HepG2 (cell line): ENCODE measurements around the gene CCDC33. TPM values are rescaled to one million over a fixed set of nuclear protein-coding genes. Genes with fewer than 3 reads are reported as not detected.

Source experiments
- ATAC-seq: fragments of 200-7000 bp; cut with Tn5 transposase; 3 replicates; pipeline ENCODE4 v1.9.1; 2020; ENCODE audit warnings: mild to moderate bottlenecking, moderate library complexity
- BruUV-seq: library from RNA; stranded (reverse); fragments of 400-500 nt; replicated peaks from 2 replicates; lab custom pipeline; 2021; lab: Mats Ljungman, UMichigan
- CTCF ChIA-PET: fragments of 300-600 bp; formaldehyde crosslinking; extraction: SDS; loops from one replicate; lab custom pipeline; 2021; ENCODE audit warnings: low total read pairs, inconsistent platforms, low intra/inter-chr PET ratio; lab: Yijun Ruan, JAX
- POLR2A ChIA-PET: fragments of 350-600 bp; sonication (Branson Sonifier 250); formaldehyde crosslinking; loops from one replicate; lab custom pipeline; 2020; ENCODE audit warnings: antibody characterized with exemption, inconsistent platforms; lab: Yijun Ruan, JAX
- DNase-seq: peaks from one replicate; pipeline ENCODE4 v3.0.0-alpha.2; 2015; ENCODE audit warnings: low spot score
- FAIRE-seq: peaks from 3 replicates; lab custom pipeline; 2011; peaks lifted over from hg19 to GRCh38; lab: Jason Lieb, UNC
- H2AFZ ChIP-seq: one replicate; pipeline ENCODE4 v1.6.1; 2011; ENCODE audit warnings: low read length, inconsistent platforms
- H3K27ac ChIP-seq: fragments of 300-600 bp; 3 replicates; pipeline ENCODE4 v1.8.0; 2011; ENCODE audit warnings: mixed run types, mild to moderate bottlenecking, mixed read lengths, low read length, inconsistent platforms; ENCODE audit not compliant: insufficient read depth; ENCODE audit errors: extremely low read length
- H3K27me3 ChIP-seq, 2 experiments: fragments of 200-600 bp in 1 of 2; 2 replicates in 1 of 2; 3 replicates in 1 of 2; pipeline versions ENCODE4 v1.6.0 to v1.8.0; 2011; ENCODE audit warnings: low read length in 2 of 2, mild to moderate bottlenecking in 2 of 2, moderate library complexity in 2 of 2, inconsistent platforms in 1 of 2; ENCODE audit not compliant: insufficient read depth in 2 of 2, control insufficient read depth in 1 of 2
- H3K36me3 ChIP-seq, 2 experiments: fragments of 200-600 bp in 1 of 2; replicated peaks in 1 of 2; 2 replicates in 1 of 2; 3 replicates in 1 of 2; pipeline versions ENCODE4 v1.5.1 to v1.8.0; 2011; ENCODE audit warnings: low read length in 2 of 2, inconsistent platforms in 1 of 2; ENCODE audit not compliant: insufficient read depth in 2 of 2, control insufficient read depth in 1 of 2
- H3K4me1 ChIP-seq: 2 replicates; pipeline ENCODE4 v1.5.1; 2012; ENCODE audit warnings: low read length, inconsistent platforms; ENCODE audit not compliant: insufficient read depth
- H3K4me2 ChIP-seq: 2 replicates; pipeline ENCODE4 v1.6.0; 2011; ENCODE audit warnings: low read depth, low read length, inconsistent platforms
- H3K4me3 ChIP-seq, 3 experiments: fragments of 200-600 bp in 1 of 3; sonication (generic), shearing (Covaris generic) in 1 of 3; replicated peaks in 1 of 3; 2 replicates each; pipeline ENCODE4 v1.5.1; 2011 to 2016; ENCODE audit warnings: low read length in 3 of 3, inconsistent platforms in 2 of 3, low read depth in 2 of 3, mild to moderate bottlenecking in 2 of 3, control low read depth in 1 of 3, mixed read lengths in 1 of 3; ENCODE audit not compliant: insufficient read depth in 1 of 3
- H3K79me2 ChIP-seq: one replicate; pipeline ENCODE4 v1.6.1; 2011; ENCODE audit warnings: low read length, inconsistent platforms; ENCODE audit not compliant: insufficient read depth
- H3K9ac ChIP-seq: 2 replicates; pipeline ENCODE4 v1.6.0; 2011; ENCODE audit warnings: mild to moderate bottlenecking, low read depth, low read length, inconsistent platforms; ENCODE audit not compliant: insufficient read depth
- H3K9me3 ChIP-seq: 2 replicates; pipeline ENCODE4 v1.5.1; 2012; ENCODE audit warnings: mild to moderate bottlenecking, low read length
- H4K20me1 ChIP-seq: 2 replicates; pipeline ENCODE4 v1.6.0; 2011; ENCODE audit warnings: inconsistent platforms, mild to moderate bottlenecking, low read length, moderate library complexity; ENCODE audit not compliant: insufficient read depth
- HNRNPH1 ChIP-seq: fragments of 200-400 bp; formaldehyde crosslinking; optimal IDR thresholded peaks from 2 replicates; pipeline ENCODE3; 2017; ENCODE audit warnings: mild to moderate bottlenecking, low read depth, low read length
- MIER2 ChIP-seq: IDR thresholded peaks from 2 replicates; pipeline ENCODE4 v1.6.1; 2016; ENCODE audit warnings: missing biosample characterization, missing genetic modification reagents
- NBN ChIP-seq: fragments of 450-650 bp; conservative IDR thresholded peaks from 2 replicates; pipeline ENCODE4 v1.6.1; 2017
- SP2 ChIP-seq: sonication (generic); formaldehyde crosslinking; IDR thresholded peaks from 2 replicates; pipeline ENCODE4 v1.5.1; 2020; ENCODE audit warnings: mild to moderate bottlenecking, missing genetic modification reagents
- TOE1 ChIP-seq: sonication (generic); formaldehyde crosslinking; IDR thresholded peaks from 2 replicates; pipeline ENCODE4 v1.4.0; 2020; ENCODE audit warnings: mild to moderate bottlenecking, missing genetic modification reagents
- ZNF17 ChIP-seq: sonication (generic); formaldehyde crosslinking; IDR thresholded peaks from 2 replicates; pipeline ENCODE4 v1.5.0; 2020; ENCODE audit warnings: mild to moderate bottlenecking, missing genetic modification reagents
- ZNF232 ChIP-seq: sonication (generic); formaldehyde crosslinking; IDR thresholded peaks from 2 replicates; pipeline ENCODE4 v1.4.0; 2020; ENCODE audit warnings: missing genetic modification reagents, borderline replicate concordance
- ZNF557 ChIP-seq: sonication (generic); formaldehyde crosslinking; IDR thresholded peaks from 2 replicates; pipeline ENCODE4 v1.4.0; 2020; ENCODE audit warnings: missing genetic modification reagents
- ZNF564 ChIP-seq: sonication (generic); formaldehyde crosslinking; IDR thresholded peaks from 2 replicates; pipeline ENCODE4 v1.8.1; 2023; ENCODE audit warnings: mild to moderate bottlenecking, missing genetic modification reagents
- WGBS: methylation state at CpG from one replicate; pipeline ENCODE4 v1.1.6; 2017; ENCODE audit warnings: low lambda C conversion rate; 5-methylcytosine and 5-hydroxymethylcytosine counted together
- in situ Hi-C: cut with HindIII; loops from 2 replicates; pipeline ENCODE4 v1.10.0; 2017; ENCODE audit warnings: low pct_unique_long_range_greater_than_20kb; ENCODE audit not compliant: extremely low pct_ligation_motif_present
- intact Hi-C: fragments of 100-400 bp; cut with micrococcal nuclease; formaldehyde crosslinking; loops from one replicate; pipeline ENCODE4 v1.10.0; 2022; ENCODE audit not compliant: unreplicated experiment
- polyA plus RNA-seq, 8 experiments: library from polyadenylated mRNA; depleted of rRNA in 3 of 8; stranded (reverse) in 7 of 8; unstranded in 1 of 8; fragments of >200 nt; fragmentation: Illumina TruSeq in 4 of 8; extraction: Trizol in 4 of 8; gene quantifications; 2 replicates each; pipeline versions ENCODE4 v1.2.1 to v1.2.3, GENCODE V29; 2011 to 2016; ENCODE audit warnings: low read depth in 4 of 8, missing spikeins in 1 of 8, mixed read lengths in 1 of 8; ENCODE audit not compliant: insufficient read depth in 1 of 8
- total RNA-seq, 5 experiments: library from RNA; depleted of rRNA; stranded (reverse); fragments of >200 nt; fragmentation: Illumina TruSeq; extraction: Trizol; gene quantifications; 2 replicates each; pipeline ENCODE4 v1.2.3, GENCODE V29; 2016; ENCODE audit warnings: low read depth in 1 of 5
- TF ChIP-seq, protein P1 (sequence below): sonication (generic); formaldehyde crosslinking; IDR thresholded peaks from 2 replicates; pipeline ENCODE4 v1.4.0; 2020; ENCODE audit warnings: missing genetic modification reagents, borderline replicate concordance
- TF ChIP-seq, protein P2 (sequence below), 2 experiments: IDR thresholded peaks; 2 replicates each; pipeline ENCODE4 v1.6.1; 2011 to 2012; ENCODE audit warnings: low read length in 2 of 2, borderline replicate concordance in 1 of 2, low read depth in 1 of 2, mild to moderate bottlenecking in 1 of 2, moderate library complexity in 1 of 2
- TF ChIP-seq, protein P3 (sequence below): fragments of 450-650 bp; IDR thresholded peaks from 2 replicates; pipeline ENCODE4 v1.6.1; 2017
- TF ChIP-seq, protein P4 (sequence below), 2 experiments: sonication (generic) in 1 of 2; formaldehyde crosslinking in 1 of 2; IDR thresholded peaks; 2 replicates each; pipeline versions ENCODE4 v1.4.0 to v1.6.1; 2018 to 2020; ENCODE audit warnings: missing genetic modification reagents in 2 of 2, borderline replicate concordance in 1 of 2, low read depth in 1 of 2, mild to moderate bottlenecking in 1 of 2, missing biosample characterization in 1 of 2
- TF ChIP-seq, protein P5 (sequence below): IDR thresholded peaks from 2 replicates; pipeline ENCODE4 v1.6.1; 2018; ENCODE audit warnings: missing genetic modification reagents, mild to moderate bottlenecking, missing compliant biosample characterization

The CCDC33 gene
- total and polyA plus RNA-seq, 2 of the 13 experiments (the other 11 are each of a cell fraction or from before 2014, with no cell fraction given): 0.30 TPM; not detected in 1

DNA sequence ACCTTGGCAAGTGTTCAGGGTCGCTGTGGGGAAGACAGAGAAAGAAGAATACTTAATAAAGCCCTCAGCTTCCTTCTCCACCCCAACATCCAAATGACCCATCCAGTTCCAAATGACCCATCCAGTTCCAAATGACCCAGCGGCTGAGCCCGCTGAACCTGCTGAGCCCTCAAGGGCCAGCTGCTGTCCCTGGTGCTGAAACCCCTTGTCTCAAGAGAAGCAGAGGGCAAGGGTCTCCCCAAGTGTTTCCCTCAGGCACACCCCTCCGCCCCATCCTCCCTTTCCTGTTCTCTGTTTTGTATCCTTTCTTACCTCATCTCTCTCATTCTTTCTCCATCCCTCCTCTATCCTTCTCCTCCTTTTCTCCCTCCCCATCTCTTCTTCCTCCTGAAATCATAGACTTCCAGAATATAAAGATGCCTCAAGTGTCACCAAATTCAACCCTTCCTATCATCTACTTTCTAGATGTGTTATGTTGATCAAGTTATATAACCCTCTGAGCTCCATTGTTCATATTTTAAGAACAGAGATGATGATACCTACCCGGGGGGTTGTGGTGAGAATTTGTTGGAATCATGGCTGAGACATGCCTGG lies 29.0 kb downstream of the CCDC33 start:
- DNase-seq: peak; percentile 12
- intact Hi-C loops (no loop called here), in situ Hi-C loops (no loop called here)
- Histone ChIP-seq H3K9ac (no peak overlapping the region), H3K79me2 (no peaks in the 10 kb centered on the region), H3K36me3 (no peaks in the 10 kb centered on the region), H3K27me3 (peaks cover 6 to 27% of the 10 kb centered on the region in 2 experiments; a peak in 4 of 5 replicates), H3K9me3 (no peaks in the 10 kb centered on the region), H3K4me1 (no peaks in the 10 kb centered on the region), H3K4me2 (no peak overlapping the region), H4K20me1 (peaks cover 2% of the 10 kb centered on the region; the same call in 1 of the 2 replicates), H3K27ac (no peak overlapping the region), H2AFZ (no peak overlapping the region), H3K4me3 (no peak overlapping the region)
- FAIRE-seq: no peak
- no peak for ATAC-seq
- 18% methylated on average over 5 of the region's 5 CpGs for WGBS
- ChIA-PET POLR2A (no interaction called here), CTCF (no interaction called here)
- no TSS peak for BruUV-seq
- TF ChIP-seq TOE1 (CRISPR knock-in tag): no peak
- TF ChIP-seq, protein P1, sequence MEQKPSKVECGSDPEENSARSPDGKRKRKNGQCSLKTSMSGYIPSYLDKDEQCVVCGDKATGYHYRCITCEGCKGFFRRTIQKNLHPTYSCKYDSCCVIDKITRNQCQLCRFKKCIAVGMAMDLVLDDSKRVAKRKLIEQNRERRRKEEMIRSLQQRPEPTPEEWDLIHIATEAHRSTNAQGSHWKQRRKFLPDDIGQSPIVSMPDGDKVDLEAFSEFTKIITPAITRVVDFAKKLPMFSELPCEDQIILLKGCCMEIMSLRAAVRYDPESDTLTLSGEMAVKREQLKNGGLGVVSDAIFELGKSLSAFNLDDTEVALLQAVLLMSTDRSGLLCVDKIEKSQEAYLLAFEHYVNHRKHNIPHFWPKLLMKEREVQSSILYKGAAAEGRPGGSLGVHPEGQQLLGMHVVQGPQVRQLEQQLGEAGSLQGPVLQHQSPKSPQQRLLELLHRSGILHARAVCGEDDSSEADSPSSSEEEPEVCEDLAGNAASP (CRISPR knock-in tag): no peak
- TF ChIP-seq, protein P2, sequence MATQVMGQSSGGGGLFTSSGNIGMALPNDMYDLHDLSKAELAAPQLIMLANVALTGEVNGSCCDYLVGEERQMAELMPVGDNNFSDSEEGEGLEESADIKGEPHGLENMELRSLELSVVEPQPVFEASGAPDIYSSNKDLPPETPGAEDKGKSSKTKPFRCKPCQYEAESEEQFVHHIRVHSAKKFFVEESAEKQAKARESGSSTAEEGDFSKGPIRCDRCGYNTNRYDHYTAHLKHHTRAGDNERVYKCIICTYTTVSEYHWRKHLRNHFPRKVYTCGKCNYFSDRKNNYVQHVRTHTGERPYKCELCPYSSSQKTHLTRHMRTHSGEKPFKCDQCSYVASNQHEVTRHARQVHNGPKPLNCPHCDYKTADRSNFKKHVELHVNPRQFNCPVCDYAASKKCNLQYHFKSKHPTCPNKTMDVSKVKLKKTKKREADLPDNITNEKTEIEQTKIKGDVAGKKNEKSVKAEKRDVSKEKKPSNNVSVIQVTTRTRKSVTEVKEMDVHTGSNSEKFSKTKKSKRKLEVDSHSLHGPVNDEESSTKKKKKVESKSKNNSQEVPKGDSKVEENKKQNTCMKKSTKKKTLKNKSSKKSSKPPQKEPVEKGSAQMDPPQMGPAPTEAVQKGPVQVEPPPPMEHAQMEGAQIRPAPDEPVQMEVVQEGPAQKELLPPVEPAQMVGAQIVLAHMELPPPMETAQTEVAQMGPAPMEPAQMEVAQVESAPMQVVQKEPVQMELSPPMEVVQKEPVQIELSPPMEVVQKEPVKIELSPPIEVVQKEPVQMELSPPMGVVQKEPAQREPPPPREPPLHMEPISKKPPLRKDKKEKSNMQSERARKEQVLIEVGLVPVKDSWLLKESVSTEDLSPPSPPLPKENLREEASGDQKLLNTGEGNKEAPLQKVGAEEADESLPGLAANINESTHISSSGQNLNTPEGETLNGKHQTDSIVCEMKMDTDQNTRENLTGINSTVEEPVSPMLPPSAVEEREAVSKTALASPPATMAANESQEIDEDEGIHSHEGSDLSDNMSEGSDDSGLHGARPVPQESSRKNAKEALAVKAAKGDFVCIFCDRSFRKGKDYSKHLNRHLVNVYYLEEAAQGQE (IDR thresholded peaks at IDR 0.05; ENCODE audit: borderline replicate concordance in 1 of 2, low read depth in 1 of 2, low read length in 2 of 2): peak; percentile 88 to 96
- no peak for TF ChIP-seq NBN
- TF ChIP-seq SP2 (CRISPR knock-in tag): no peak
- TF ChIP-seq MIER2 (CRISPR knock-in tag): peak; percentile 96
- TF ChIP-seq, protein P3, sequence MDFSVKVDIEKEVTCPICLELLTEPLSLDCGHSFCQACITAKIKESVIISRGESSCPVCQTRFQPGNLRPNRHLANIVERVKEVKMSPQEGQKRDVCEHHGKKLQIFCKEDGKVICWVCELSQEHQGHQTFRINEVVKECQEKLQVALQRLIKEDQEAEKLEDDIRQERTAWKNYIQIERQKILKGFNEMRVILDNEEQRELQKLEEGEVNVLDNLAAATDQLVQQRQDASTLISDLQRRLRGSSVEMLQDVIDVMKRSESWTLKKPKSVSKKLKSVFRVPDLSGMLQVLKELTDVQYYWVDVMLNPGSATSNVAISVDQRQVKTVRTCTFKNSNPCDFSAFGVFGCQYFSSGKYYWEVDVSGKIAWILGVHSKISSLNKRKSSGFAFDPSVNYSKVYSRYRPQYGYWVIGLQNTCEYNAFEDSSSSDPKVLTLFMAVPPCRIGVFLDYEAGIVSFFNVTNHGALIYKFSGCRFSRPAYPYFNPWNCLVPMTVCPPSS: no peak
- TF ChIP-seq HNRNPH1: no peak
- TF ChIP-seq ZNF557: 0 out of 2 replicates have a peak, but pooled peaks have one; percentile 77
- TF ChIP-seq, protein P4, sequence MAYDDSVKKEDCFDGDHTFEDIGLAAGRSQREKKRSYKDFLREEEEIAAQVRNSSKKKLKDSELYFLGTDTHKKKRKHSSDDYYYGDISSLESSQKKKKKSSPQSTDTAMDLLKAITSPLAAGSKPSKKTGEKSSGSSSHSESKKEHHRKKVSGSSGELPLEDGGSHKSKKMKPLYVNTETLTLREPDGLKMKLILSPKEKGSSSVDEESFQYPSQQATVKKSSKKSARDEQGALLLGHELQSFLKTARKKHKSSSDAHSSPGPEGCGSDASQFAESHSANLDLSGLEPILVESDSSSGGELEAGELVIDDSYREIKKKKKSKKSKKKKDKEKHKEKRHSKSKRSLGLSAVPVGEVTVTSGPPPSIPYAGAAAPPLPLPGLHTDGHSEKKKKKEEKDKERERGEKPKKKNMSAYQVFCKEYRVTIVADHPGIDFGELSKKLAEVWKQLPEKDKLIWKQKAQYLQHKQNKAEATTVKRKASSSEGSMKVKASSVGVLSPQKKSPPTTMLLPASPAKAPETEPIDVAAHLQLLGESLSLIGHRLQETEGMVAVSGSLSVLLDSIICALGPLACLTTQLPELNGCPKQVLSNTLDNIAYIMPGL (CRISPR knock-in tag; IDR thresholded peaks at IDR 0.05; ENCODE audit: borderline replicate concordance in 1 of 2, low read depth in 1 of 2): no peak
- TF ChIP-seq, protein P5, sequence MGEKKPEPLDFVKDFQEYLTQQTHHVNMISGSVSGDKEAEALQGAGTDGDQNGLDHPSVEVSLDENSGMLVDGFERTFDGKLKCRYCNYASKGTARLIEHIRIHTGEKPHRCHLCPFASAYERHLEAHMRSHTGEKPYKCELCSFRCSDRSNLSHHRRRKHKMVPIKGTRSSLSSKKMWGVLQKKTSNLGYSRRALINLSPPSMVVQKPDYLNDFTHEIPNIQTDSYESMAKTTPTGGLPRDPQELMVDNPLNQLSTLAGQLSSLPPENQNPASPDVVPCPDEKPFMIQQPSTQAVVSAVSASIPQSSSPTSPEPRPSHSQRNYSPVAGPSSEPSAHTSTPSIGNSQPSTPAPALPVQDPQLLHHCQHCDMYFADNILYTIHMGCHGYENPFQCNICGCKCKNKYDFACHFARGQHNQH (CRISPR knock-in tag): no peak
- TF ChIP-seq ZNF17 (CRISPR knock-in tag): no peak
- no peak for TF ChIP-seq ZNF564 (CRISPR knock-in tag)
- TF ChIP-seq ZNF232 (CRISPR knock-in tag): 0 out of 2 replicates have a peak, but pooled peaks have one; percentile 31
